Right ventricle myocardium superior (tissue), 1 donor: ENCODE data around the gene IL12B. TPM values are rescaled to one million over a fixed set of nuclear protein-coding genes. Genes with fewer than 3 reads are reported as not detected.

Source experiments
- ATAC-seq: fragments of 200-7000 bp; cut with Tn5 transposase; one replicate; pipeline ENCODE4 v1.9.1; 2020; ENCODE audit warnings: mild to moderate bottlenecking; ENCODE audit not compliant: poor library complexity
- DNase-seq: peaks from one replicate; pipeline ENCODE4 v3.0.0-alpha.2; 2020
- intact Hi-C: fragments of 100-400 bp; cut with DNase I; formaldehyde crosslinking; loops from one replicate; pipeline ENCODE4 v1.11.2; 2022
- total RNA-seq: library from RNA; stranded (reverse); fragmentation: NEBNext Ultra II Directional; extraction: Animal tissue kit (Norgen Biotek cat#: 25700); gene quantifications from one replicate; pipeline ENCODE4 v1.2.1, GENCODE V29; 2021
- donor health status: DM: no; HTN: yes; CAD: no; lungs with severe emphysema.

Gene IL12B
- total RNA-seq, 1 donor from 2014 or later, result not detected

DNA sequence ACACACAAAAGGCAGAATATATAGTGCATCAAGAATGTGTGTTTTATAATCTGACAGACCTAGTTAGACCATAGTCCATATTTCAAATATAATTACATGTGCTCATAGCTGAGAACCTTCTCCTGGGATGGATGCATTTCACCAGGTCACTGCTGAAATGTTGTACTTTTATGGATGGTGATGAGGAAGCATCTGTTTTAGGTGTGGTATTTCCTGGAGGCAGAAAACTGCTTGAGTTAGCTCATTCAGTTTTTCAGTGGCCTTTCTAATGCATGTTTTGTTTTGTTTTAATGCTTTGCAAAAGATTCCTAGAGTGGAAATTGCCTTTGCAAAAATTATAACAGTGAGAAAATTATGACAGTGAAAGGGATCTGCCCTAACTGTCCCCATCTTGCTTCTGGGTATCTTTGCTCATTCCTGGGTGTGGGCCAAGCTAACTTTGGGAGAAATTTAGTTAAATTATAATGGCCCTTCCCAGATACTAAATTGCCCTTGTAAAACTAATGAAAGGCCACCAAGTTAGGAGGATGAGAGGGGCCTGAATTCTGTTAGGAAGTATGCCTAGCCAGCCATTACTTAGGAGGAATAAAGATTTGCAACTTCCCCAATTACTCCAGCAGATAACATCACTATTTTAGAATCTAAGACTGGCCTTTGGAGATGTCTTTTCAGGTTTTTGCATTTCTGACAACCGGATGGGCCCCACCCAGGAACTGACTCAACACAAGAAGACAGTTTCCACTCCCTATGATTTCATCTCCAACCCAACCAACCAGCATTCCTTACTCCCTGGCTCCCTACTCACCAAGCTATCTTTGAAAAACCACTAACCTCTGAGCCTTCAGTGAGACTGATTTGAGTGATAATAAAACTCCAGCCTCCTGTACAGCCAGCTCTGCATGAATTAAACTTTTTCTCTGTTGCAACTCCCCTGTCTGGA lies 7.0 kb upstream of the IL12B start:
- DNase-seq (no peak), ATAC-seq (peak; percentile 11)
- intact Hi-C loops, result no loop called here

GRCh38 chr5:159336586-159336985 lies 6.3 kb upstream of the IL12B start:
- DNase-seq (no peak), ATAC-seq (no peak)
- intact Hi-C loops, result no loop called here

DNA sequence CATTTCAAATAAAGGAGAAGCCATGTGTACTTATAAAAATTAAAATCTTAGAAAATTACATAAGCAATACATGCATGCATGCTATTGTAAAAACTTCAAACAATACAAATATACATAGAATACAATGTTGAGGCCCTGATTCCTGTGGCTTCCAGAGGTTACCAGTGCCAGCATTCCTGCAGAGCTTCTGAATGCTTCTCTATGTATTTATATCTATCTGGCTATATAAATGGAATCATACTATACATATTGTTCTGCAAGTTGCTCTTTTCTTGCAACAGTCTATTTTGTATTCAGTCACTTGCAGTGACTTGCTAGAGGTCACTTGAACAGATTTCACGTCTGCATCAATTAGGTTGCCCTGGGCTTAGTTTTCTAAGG lies 3.2 kb upstream of the IL12B start:
- ATAC-seq, result no peak
- DNase-seq, result no peak
- intact Hi-C loops, result no loop called here

DNA sequence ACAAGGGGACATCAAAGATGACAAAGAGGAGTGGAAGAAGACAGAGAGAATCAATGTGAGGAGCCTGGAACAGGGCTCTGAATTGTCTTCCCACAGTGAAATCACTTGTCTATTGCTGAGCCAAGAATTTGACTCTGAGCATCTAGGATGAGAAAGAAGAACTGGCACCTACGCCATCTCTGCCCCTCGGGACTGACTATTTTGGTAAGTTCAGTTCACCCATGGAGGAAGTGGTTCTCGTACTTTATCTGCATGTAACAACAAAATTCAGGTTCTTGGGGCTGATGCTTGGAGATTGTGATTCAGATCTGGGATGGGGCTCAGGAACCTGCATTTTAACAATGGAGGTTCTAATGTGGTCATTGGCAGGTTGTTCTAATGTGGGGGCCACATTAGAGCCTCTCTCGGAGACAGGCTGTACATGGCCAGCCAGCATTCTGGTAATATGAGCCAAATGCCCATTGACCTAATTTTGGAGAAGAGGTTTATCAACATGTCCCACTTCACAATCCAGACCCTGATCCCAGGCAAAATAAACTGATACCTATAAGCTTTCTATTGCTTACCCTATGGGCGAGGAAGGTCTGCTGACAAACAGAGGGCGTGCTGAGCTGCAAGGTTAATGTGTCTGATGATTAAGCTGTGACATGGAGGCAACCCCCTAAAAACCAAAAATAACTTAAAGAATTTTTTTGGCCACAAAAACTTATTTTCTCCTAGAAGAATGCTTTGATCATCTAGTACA lies 2.7 kb upstream of the IL12B start:
- intact Hi-C loops, result no loop called here
- DNase-seq (no peak), ATAC-seq (no peak)

DNA sequence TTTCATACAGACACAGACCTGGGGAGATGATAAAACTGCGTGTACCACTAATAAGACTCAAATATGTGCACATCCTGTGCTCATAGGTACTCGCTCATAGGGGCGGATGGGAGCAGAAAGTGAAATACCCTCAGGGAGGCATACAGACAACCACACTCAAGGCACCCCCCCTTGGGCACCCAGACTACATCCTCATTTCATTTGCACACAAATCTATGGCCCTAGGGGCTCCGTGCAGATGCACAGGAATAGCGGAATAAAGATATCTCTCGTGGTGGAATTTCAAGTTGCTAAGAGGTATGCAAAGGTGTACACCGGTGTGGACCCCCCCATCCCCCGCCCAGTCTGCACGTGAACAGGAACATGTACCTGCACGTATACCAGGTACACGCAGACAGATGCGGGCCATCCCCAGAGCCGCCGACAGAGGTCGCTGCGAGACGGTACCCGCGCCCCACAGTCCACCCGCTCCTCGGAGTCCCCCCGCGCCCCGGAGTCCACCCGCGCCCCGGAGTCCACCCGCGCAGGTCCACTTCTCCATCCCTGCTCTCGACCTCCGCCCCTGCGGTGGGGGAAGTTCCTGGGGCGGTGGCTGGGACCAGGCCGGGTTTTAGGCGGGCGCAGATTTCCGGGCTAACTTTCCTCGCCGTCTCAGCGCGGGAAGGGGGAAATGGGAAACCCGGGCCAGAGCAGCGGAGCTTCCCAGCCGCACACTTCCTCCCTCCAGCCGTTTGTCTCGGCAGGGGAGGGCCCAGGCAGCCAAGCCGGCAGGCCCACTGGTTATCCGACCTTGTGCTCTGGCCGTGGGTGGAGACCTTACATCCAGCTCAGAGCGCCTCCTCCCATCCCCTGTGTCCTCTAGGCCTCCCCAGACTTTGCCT lies 1.0 kb upstream of the IL12B start:
- DNase-seq (peak; percentile 85), ATAC-seq (peak; percentile 92)
- intact Hi-C loops, result no loop called here

DNA sequence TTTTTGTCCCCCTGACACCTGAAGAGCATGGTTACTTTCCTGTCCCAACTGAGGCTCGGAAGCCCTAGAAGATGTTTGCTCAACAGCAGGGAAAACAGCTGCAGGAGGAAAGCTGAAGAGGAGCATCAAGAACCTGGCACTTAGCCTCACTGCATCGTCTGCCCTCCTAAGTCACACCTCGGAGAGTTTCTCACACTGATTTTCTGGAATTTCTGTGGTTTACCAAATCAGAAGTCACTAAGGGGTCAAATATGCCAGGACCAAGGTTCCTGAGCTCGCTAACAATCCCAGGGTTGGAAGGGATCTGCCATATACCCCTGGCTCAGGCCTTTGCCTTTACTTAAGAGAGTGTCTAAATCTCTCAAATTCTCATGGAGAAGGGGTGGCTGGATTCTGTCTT lies 5.3 kb downstream of the IL12B start:
- DNase-seq, result no peak
- intact Hi-C loops, result no loop called here
- no peak for ATAC-seq

GRCh38 chr5:159324102-159324755 lies 6.1 kb downstream of the IL12B start:
- intact Hi-C loops, result no loop called here
- no peak for DNase-seq
- ATAC-seq, result no peak

DNA sequence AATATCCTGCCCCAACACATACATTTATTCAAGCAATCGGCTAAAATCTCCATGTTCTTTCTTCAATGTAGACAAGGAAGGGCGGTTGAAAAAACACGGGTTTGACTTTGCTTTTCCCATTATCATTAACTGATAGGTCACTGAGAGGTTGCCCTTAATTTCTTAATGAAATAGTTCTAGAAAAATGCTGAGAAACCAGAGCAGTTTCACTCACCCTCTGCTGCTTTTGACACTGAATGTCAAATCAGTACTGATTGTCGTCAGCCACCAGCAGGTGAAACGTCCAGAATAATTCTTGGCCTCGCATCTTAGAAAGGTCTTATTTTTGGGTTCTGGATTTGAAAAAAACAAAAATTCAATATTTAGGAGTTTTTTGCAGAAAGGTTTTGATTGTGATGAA lies 8.1 kb downstream of the IL12B start:
- ATAC-seq (no peak), DNase-seq (no peak)
- intact Hi-C loops, result no loop called here

- DNase-seq (no peak), ATAC-seq (no peak)
- intact Hi-C loops, result loop anchor here (5.0 kb wide), 1 partner anchor 163 kb away; no protein-coding TSS in a partner anchor
Measured at GRCh38 chr5:159319832-159320231, 10.5 kb downstream of the IL12B start.

DNA sequence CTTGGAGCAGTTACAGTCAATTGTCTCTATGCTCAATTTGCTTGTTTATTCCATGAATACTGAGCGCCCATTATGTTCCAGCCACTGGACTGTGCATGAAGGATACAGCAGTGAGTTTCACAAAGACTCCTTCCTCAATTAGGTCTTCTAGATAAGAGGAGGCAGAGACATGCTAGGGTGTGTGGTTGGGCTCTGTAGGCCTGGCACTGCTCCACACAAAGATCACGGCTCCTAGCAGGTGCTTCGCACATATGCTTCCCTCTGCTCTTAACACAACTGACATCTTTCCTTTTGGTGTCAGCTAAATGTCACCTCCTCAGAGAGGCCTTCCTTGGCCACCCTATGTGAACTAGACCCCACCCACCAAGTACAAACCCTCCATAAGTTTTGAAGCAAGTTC lies 10.9 kb downstream of the IL12B start:
- intact Hi-C loops, result loop anchor here (5.0 kb wide), 1 partner anchor 162 kb away; no protein-coding TSS in a partner anchor
- no peak for ATAC-seq
- DNase-seq, result no peak

- no peak for ATAC-seq
- DNase-seq, result no peak
- intact Hi-C loops, result loop anchor here (5.0 kb wide), 1 partner anchor 161 kb away; no protein-coding TSS in a partner anchor
Measured at GRCh38 chr5:159318448-159318847, 11.8 kb downstream of the IL12B start.

DNA sequence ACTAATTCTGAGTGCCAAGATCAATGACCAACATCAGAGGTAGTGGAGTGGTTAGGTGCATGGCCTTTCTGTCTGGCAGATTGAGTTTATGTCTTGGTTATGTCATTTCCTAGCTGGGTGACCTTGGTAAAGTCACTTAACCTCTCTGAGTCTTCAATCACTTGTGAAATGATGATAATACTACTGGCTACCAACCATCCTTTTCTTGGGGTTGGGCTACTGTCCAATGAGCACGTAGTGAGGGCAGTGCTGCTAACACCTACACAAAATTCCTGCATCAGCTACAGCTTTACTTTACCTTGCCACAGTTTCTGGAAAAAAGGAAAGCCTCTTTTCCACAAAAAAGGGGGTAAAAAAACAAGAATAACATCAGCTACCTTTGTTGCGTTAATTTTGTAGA lies 12.4 kb downstream of the IL12B start:
- intact Hi-C loops, result loop anchor here (5.0 kb wide), 1 partner anchor 161 kb away; no protein-coding TSS in a partner anchor
- ATAC-seq, result no peak
- no peak for DNase-seq

GRCh38 chr5:159316519-159317383 lies 13.5 kb downstream of the IL12B start:
- DNase-seq, result no peak
- peak; percentile 45 for ATAC-seq
- intact Hi-C loops, result loop anchor here (5.0 kb wide), 1 partner anchor 159 kb away; no protein-coding TSS in a partner anchor

- no peak for ATAC-seq
- intact Hi-C loops, result no loop called here
- DNase-seq, result no peak
Measured at GRCh38 chr5:159313197-159313596, 17.1 kb downstream of the IL12B start.

- intact Hi-C loops, result no loop called here
- ATAC-seq (no peak), DNase-seq (no peak)
Measured at GRCh38 chr5:159311063-159311462, 19.2 kb downstream of the IL12B start.

GRCh38 chr5:159310511-159310910 lies 19.8 kb downstream of the IL12B start:
- DNase-seq, result no peak
- intact Hi-C loops, result no loop called here
- ATAC-seq, result no peak

- peak; percentile 64 for ATAC-seq
- no peak for DNase-seq
- intact Hi-C loops, result no loop called here
Measured at GRCh38 chr5:159309689-159310433, 20.4 kb downstream of the IL12B start.
